NOMO-1 treated with DMSO at 0.1 percent for 48 hours (cell line): ENCODE measurements around the gene CNDP2.
"Not testable (repeated sequence)": the region's sequence is repeated elsewhere in the genome, so short reads cannot be mapped to it uniquely, and the experiment has no call there.

Source experiments
- DNase-seq: peaks from one replicate; lab custom pipeline; 2025; ENCODE audit not compliant: unreplicated experiment; lab: John Stamatoyannopoulos, UW

The CNDP2 gene

DNA sequence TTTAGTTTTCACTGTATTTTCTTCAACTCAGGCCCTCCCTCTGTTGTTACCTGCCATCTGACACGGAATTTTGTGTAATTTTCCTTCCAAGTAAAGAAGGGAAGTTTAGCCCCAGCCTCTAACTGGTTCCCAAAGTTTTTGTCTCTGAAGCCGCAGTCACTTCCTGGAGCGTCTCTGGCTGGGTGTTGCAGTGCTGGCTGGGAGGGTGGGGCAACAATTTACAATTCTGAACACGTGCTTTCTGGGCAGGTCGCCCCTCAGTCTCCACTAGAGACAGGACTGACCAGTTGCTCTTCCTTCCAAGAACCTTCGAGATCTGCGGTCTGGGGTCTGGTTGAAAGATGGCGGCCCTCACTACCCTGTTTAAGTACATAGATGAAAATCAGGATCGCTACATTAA lies 3.5 kb downstream of the CNDP2 start:
- peak; percentile 72 for DNase-seq

DNA sequence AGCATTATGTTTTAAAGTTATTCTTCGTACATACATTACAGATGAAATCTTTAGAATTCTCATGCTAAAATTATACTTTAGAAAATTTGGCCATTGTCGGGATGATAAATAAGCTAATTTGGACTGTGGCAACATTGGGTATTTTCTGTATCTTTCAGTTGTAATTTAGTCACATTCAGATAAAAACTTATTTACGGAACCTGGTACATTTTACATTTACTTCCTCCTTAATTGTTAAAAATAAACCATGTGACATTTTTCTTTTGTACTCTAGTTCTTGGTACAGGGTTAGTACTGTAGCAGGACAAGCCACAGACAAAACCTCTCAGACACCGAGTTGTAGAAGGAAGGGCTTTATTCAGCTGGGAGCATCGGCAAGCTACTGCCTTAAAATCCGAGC lies 4.2 kb downstream of the CNDP2 start:
- peak; percentile 15 for DNase-seq

DNA sequence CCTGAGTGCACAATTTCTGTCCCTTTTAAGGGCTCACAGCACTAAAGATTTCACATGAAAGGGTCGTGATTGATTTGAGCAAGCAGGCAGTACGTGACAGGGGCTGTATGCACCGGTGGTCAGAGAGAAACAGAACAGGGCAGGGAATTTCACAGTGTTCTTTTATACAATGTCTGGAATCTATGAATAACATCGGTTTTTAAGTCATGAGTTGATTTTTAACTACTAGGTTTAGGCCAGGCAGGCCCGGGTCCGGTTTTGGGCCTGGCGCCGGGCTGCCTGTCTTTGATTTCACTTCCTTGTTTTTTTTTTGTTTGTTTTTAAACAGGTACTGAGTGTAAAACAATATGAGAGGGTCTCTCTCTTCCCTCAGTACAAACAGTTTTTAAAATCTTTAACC lies 4.6 kb downstream of the CNDP2 start:
- DNase-seq = not testable (repeated sequence)

DNA sequence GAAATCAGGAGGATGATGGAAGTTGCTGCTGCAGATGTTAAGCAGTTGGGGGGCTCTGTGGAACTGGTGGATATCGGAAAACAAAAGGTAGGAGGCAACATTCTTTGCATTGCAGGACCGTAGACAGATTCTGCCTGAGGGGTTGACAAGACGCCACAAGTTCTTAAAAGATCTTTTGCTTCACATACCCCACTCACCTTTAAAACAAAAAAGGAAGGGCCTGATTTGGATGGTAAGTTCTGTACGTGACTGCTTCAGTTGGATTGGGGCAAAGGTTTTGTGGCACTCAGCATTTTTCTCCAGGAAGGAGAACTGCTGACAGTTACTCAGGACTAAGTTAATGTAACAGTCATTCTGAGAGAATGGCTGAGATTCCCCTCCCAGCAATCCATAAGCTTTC lies 5.2 kb downstream of the CNDP2 start:
- no peak for DNase-seq

DNA sequence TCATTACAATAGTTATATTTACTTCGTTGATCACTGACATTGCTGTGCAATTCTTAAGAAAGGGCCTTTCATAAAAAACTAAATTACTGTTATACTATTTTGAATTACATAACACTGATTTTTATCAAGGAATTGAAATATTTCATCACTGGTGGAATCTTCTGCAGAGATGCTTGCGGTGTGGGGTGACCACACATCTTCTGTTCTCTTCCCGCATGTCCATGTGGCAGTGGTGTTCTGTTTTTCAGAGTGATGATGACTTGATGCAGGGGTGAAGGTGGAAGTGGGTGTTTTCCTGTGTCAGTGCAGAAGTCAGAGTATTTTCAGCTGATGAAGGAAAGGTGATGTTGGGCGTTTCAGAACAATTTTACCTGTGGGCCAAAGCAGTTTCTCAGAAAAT lies 7.0 kb downstream of the CNDP2 start:
- no peak for DNase-seq

DNA sequence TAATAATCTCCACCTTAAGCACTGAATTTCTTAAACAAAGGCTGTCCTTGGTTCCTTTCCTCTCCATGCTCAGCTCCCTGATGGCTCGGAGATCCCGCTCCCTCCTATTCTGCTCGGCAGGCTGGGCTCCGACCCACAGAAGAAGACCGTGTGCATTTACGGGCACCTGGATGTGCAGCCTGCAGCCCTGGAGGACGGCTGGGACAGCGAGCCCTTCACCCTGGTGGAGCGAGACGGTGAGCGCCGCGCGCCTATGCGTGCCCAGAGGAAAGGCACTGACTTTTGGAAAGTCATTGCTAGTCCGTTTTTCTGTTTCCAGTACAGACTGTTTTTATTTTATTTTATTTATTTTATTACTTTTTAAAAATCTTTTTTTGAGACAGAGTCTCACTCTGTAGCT lies 9.6 kb downstream of the CNDP2 start:
- DNase-seq = no peak

DNA sequence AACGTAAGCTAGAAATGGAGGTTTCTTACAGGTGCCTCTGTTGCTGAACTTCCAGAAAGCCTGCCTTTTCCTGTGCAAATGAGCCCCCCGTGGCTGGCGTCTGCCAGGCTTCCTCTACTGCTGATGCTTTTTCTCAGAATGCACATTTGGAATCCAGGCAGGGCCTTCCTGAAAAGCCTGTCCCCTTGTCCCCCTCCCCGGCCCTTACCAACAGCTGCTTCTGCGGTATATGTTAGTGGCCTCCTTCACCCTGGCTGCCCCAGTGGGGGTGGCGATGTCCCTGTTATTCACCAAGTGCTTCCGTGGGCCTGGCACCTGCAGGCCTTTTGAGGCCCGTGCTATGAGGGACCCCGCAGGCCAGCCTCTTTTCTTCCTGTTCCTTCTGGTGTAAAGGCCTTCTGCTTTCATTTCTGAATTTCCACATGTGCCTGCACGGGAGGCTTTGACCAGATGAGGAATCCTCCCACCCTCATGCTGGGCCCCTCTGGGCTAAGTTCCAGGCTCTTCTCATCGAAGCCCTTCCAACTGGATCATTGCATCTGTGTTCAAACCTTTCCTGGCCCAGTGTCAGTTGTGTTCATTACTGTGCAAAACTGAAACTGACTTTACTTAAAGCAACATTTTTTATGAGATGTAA lies 10.4 kb downstream of the CNDP2 start:
- no peak for DNase-seq

DNA sequence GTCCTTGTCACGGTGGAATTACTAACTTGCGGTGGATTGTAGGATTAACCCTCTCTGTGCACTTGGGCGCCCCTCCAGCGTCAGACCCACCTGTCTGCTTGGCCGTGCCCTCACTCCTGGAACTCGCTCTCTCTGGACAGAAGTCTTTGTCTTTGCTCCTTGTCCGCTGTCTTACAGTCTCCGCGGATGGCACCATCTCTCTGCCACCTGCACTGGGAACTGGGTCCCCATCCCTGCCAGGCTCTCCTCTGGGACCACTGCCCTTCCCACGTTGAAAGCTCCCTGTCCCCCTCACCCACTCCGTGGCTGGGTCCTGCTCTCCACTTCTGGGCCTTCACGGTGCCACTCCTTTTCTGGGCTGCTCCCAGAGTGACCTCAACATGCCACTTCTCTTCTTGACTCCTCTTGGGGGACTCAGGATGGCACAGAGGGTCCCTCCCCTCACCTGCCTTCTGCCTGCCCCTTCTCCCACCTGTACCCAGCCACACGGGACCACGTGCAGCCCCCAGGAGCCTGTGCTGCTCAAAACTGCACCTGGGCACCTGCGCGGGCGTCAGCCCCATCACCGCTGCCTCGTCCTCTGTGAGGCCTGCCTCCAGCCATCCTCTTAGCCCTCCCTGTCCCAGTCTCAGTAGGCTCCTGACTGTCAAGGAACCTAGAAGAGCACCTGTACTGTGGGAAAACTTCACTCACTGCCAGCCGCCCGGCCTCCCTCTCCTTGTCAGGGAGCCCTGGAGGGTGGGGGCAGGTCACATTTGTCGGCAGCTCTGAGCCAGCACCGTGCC lies 11.1 kb downstream of the CNDP2 start:
- DNase-seq = no peak

DNA sequence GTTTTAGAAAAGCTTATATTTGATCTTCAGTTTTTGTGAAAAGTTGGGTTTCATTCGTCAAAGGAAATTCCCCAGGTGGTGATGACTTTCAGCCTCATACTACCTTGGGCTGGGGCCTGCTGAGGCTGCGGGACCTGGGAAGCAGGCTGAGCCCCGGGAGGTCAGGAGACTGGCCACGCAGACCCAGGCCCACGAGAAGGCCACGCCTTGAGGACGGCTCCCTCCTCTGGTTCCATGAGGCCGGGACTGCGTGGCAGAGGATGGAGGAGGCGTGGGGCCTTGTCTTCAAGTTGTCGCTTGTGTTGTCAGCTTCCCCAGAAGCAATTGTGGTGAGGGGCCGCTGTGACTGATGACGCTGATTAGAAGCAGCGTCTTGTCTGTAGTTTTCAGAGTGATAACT lies 11.8 kb downstream of the CNDP2 start:
- DNase-seq = no peak

DNA sequence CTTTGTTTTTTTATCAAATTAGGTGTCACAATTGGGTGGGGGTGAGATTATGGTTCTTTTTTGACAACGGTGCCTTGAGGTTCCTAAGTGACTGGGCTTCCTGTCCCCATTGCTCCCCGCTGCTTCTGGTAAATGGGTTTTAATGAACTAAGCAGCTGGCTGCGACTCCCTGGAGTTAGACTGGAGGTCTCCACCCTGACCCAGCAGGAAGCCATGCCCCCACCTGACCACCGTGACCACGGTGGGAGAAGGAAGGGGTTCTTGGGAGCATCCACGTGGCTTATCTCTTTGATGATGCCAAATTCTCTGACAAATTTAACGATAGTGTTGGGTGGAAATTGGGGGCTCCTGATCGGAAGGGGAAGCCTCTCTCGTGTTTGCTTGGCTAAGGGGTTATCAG lies 12.2 kb downstream of the CNDP2 start:
- DNase-seq = no peak

DNA sequence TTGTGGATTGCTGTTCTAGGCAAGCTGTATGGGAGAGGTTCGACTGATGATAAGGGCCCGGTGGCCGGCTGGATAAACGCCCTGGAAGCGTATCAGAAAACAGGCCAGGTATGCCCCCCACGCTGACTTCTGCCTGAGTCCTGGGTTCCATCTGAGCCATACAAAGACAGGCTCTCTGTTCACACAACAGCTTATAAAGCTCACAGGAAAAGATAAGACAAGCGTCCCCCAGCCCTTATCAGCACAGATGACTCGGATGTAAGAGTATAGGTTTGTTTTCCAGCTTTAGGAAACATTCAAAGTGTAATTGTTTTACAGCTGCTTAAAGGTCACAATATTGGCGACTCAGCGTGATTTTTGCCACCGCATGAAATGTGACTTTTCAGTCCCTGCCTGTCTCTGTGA lies 12.7 kb downstream of the CNDP2 start:
- no peak for DNase-seq

DNA sequence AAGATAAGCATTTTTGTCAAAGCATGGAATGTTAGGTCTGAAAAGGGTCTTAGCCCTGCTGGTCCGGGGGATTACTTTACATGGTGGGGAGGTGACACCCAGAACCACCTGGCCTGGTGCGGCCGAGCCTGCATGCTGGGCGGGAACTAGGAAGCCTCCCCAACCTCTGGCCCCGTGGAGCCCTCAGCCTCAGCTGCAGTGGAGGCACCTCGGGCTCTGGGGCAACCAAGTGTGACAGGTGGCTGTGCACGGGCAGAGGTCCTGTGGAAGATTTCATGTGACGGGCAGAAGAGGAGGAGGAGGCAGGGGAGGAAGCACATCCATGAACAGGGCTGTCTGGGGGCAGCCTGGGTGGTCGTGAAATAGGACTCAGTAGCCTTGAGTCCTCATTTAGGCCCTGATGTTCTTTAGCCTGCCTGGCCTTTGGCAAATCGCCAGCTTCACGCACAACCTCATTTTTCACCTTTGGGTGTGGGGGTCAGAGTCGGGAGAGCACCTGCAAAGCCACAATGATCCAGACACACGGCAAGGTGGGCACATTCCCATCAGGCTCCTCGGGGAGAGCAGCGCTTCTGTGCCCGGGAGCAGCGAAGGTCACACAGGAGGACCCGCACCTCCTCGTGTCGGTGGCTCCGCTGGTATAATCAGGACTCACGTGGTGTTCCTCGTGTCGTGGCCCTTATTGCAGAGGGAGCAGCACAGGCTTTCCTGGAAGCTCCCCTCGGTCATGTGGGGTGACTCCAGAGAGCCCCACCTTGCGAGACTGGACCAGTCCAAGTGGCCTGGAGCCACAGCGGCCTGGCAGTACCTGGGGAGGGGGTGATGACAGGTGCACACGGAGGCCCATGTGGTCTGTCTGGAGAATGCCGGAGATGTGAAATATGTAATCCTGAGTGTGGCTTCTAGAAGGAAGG lies 13.9 kb downstream of the CNDP2 start:
- DNase-seq = no peak

DNA sequence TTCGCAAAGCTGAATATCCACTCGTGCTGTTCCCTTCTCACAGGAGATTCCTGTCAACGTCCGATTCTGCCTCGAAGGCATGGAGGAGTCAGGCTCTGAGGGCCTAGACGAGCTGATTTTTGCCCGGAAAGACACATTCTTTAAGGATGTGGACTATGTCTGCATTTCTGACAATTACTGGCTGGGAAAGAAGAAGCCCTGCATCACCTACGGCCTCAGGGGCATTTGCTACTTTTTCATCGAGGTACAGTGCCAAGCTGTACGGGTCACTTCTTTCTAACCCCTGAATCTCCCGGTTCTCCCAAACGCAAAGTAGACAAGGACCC lies 14.6 kb downstream of the CNDP2 start:
- DNase-seq = no peak

DNA sequence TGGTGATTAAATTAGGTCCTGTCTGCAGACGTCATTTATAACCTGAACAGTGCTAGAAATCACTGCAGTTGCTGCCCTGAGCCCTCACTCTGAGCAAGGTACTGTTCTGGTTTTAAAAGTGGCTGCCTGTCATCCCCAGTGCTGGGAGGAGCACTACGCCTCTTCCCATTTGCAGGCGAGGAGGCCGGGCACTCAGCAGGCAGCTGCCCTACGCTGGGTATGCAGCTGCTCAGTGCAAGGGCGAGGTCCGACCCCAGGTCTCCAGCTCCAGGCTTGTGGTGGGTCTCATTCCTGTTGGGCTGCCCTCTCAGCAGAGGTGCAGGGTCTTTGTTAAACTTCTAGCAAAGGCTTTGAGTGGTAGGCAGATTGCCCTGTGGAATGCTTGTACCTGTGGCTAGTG lies 15.7 kb downstream of the CNDP2 start:
- DNase-seq = no peak

DNA sequence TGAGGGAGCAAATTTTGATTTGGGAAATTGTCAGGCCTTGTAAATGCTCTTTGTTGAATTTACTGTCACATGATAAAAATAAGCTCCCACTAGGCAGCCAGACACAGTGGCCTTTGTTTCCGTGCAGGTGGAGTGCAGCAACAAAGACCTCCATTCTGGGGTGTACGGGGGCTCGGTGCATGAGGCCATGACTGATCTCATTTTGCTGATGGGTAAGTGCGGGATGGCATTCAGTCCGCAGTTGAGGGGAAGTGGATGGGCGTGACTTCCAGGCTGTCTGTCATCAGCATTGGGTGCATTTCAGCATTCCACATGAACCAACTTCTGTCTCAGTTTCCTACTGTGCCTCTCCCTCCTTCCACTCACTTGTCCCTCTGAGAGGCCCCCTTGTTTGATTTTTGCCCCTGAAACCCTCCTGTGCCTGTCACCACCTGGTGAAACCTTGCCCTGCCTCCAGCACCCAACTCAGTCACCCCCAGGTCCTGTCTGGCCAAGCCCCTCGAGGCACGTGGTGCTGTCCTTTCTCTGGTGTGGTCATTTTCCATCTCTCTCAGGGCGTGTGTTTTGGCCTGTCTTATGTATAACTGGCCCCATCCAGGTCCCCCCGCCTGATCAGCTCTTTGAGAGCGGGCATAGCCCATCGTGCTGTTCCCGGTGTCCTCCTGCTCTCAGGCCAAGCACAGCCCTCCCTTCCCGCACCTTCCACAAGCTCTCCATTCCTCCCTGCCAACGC lies 16.3 kb downstream of the CNDP2 start:
- no peak for DNase-seq

DNA sequence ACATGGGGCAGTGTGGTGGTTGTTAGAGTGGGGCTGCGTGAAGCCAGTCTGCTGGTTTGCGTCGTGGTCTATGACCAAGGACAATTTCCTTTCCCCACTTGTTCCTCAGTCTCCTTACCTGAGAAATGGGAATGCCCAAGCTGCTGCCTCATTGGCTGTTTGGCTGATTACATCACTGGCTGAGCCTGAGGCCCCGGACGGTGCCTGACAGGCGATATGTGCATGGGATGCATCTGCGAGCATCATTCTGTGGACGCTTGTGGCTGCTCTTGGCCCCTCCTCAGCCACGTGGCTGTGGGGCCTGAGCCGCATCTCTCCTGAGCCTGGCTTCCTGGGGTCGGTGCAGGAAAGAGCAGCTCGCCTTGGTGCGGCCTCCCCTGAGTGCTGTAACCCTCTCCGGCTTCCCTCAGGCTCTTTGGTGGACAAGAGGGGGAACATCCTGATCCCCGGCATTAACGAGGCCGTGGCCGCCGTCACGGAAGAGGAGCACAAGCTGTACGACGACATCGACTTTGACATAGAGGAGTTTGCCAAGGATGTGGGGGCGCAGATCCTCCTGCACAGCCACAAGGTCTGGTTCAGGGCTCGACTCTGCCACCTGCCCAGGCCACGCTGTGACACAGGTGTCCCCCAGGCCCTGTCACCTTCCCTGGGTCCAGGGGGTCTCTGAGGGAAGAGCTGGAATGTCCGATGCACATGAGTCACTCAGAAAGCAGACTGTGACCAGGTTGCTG lies 17.2 kb downstream of the CNDP2 start:
- DNase-seq = no peak

DNA sequence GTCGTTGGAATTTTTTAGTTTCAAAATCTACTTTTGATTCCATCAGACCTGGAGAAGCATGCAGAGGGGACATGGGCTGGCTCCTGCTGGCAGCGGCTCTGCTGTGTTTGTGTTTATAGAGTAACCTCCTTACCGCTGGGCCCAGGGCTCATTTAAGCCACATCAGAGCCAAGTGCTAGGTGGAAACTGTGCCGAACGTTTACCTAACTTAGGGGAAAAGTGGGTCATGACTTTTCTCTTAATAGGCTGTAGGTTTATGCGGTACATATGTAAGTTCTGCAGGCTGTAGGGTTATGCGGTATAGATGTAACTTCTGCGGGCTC lies 17.7 kb downstream of the CNDP2 start:
- no peak for DNase-seq

DNA sequence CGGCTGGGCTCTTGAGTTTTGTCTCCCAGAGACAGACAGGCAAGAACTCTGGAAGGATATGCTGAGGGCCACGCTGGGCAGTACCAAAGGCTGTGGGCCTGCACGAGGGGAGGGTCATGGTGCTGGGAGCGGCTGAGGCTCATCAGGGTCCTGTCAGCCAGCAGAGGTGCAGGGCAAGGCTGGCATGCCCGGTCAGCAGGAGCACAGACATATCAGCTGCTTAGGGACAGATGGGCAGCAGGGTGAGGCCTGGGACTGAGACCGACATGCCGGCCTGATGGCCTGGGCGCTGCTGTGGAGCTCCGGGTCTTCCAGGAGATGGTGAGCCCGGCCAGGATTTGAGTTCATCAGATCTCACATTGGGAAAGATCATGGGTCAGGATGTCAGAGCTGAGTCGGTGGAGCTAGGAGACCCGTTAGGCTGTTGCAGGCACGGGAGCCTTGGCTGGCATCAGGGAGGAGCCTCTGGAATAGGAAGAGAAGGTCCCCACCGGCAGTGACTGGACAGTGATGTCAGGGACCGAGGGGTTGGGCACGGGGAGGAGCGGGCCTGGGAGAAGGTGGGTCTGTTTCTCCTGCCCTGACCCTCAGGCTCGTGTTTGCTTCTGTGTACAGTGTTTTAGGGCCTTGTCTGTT lies 18.8 kb downstream of the CNDP2 start:
- no peak for DNase-seq

DNA sequence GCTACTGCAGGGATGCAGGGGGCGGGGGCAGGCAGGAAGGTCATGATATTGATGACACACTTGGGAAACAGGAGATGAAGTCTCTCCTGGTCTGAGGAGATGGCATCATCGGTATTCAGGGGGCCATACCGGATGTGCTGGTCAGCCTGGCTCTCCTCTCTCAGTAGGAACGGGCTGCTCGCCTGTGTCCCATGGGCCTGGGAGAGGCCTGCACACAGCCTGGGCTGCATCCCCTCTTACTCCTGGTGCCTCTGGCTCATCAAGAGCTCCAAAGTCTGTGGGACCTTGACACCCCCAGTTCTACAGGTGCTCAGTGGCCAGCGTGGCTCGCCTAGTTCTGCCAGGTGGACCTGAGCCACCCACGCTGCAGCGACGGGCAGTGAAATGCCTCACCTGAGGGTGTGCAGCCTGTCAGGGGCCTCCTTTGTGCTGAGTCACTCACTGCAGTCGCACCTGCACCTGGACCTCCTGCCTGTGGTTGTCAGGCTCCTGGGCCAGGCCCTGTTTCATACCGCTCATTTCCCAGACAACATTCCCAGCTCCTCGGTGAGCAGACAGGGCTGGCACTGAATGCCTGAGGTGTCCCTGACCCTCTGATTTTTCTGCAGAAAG lies 19.6 kb downstream of the CNDP2 start:
- DNase-seq = no peak
